HG02571 (cell line): ENCODE measurements around the gene MAGI1.
"Not testable (repeated sequence)": the region's sequence is repeated elsewhere in the genome, so short reads cannot be mapped to it uniquely, and the experiment has no call there.

Experiments used
- ATAC-seq: cut with Tn5 transposase; IDR thresholded peaks from one replicate; pipeline ENCODE4 v1.9.1; 2021; ENCODE audit warnings: mild to moderate bottlenecking, moderate library complexity; ENCODE audit not compliant: unreplicated experiment

Gene MAGI1

DNA sequence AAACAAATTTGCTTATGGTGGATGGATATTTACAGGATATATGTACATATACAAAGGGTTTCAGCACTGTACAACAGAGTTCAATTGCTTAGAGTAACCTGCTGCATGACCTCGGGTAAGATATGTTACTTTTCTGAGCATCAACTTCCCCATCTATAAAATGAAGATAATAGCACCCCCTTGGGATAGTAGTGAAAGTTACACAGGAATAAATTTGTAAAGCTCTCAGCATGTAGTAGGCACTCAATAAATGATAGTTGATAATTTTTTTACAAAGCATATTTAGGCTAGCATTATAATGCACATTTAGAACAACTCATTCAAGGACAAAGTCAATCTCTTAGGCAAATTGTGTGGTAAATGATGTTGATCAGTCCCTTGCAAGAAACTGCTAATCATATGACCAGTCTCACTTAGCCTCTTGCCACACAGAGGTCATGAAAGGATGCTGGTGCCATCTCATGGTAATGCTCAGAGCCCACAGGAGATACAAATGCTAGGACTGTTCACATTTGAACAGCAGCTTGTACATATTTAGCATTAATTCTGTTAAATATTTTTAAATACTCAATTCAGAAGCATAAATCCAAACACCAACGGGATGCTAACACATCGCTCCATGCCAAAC, 123.9 kb downstream of the MAGI1 start:
- ATAC-seq, result no peak

DNA sequence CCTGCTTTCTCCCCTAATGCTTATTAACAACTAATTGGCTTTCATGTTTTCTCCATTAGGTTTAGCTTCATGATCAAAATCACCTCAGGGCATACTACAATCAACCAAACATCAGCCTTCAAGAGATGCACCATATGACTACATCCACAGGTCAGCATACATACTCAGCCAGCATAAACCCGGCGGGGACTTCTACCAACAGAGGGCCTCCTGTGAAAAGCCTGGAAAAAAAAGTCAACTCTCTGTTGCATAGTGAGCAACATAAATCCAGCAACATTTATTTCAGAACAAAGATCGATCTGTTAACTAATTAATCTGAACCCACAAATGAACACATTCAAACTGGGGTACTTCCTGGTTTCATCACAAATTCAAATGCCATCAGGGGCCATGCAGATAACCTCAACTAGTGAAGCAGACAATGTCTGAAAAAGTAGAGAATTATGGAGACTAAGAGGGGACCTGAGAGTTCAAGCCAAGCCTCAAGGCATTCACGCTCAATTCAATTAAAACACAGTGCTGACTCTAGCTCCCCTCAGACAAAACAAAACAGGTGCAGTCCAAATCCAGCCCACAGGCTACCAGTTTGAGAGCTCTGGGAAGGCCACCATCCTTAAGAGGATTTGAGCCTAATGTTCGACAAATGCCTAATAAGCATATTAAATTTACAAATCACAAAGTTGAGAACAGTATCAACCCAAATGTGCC, 124.5 kb downstream of the MAGI1 start:
- no peak for ATAC-seq

DNA sequence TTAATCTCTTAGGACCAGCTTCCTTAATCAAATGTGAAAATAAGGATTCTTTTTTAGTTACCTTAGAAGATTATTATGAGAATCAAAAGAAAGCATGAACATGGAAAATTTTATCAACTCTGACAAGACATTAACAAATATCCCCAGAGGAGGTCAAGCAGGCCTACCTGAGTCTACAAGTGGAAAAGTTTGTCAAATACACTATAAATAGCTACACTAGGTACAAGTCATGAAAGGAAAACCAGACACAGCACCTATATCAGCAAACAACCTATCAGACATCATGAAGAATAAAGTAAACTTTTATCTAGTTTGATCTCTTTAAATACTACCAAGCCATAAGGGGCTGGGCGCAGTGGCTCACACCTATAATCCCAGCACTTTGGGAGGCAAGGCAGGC, 126.1 kb downstream of the MAGI1 start:
- no peak for ATAC-seq

DNA sequence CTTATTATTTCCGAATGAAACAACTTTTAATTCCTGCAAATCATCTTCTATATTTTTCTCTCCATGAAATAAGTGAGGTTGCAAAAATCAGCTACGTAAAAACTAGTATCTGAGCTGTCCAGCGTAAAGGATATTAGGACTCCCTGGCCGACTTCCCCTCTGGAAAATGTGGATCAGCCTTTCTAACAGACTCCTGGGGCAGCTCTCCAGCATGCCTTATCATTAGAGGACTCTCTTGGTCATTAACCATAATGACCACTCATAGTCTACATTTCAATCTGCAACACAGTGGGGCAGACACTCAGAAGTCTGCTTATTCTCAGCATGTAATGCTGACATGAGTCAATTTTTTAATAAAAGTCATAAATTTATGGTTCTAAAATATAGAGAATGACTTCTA, 130.1 kb downstream of the MAGI1 start:
- no peak for ATAC-seq

DNA sequence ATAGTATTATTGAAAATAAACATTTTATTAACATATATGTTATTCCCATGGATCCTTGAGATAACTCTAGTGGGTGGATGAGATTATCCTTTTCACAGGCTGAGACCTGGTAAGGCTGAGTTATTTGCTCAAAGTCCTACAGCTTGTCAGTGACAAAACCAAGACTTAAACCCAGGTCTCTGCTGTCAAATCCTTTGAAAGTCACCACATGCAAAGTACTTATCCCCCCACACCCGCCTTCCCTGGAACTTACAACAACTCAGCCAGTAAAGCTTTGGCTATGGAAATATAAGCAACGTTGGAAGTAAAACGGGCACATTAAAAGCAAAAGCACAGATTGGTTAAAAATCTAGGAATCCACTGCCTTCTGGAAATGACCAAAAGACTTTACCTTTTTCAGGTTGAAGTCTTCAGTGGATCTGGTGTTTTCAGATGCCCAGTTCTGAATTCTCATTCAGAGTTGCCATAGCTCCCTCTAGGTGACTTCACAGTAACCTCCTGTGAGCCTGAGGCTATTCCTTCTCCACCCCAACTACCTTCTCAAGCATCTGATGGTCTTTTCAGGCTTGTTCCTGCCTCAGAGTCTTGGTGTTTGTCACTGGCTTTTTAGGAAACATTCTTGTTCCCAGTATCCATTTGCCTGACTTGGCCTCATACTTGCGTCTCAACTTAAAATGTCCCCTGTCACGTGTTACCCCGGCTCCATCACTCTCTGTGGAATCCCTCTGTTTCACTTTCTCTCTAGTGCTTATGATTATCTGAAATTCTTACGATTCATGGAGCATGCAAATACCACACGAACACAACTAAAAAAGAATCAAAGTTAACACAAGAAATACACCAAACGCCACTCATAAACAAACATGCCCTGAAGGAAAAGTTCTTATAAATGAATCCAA, 131.2 kb downstream of the MAGI1 start:
- no peak for ATAC-seq

DNA sequence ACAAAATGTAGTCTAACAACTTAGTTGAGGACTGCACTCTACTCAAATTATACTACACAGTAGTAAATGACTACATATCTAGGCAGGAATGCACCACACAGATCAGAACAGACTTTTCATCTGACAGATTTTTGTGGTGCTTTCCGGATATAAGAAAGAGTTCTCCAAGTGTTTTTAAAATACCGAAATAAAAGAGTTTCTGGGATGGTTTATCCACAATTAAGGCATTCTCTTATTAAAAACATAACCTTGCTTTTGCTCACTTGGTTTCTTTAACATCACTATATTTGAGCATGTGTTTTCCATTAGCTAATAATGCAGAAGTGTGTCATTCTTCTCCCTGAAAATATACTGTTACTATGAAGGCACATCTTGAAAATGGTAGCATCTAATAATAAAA, 132.9 kb downstream of the MAGI1 start:
- no peak for ATAC-seq

DNA sequence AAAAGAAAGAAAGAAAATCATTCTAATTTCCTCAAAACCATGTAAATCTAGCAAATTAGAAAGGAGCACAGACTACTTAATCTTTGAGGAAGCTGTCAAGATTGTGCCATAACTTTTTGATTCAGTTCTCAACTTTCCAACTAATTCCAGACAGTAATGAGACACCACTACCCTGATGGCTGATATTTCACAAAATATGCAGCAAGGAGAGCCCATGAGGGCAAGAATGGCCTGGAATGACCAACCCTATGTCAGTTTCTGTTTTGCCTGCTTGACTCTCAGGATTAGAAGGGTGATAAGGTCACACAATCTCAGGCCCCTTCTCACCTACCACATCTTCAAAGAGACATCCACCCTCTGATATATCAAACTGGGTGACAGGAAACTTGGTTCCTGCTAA, 134.7 kb downstream of the MAGI1 start:
- ATAC-seq, result no peak

DNA sequence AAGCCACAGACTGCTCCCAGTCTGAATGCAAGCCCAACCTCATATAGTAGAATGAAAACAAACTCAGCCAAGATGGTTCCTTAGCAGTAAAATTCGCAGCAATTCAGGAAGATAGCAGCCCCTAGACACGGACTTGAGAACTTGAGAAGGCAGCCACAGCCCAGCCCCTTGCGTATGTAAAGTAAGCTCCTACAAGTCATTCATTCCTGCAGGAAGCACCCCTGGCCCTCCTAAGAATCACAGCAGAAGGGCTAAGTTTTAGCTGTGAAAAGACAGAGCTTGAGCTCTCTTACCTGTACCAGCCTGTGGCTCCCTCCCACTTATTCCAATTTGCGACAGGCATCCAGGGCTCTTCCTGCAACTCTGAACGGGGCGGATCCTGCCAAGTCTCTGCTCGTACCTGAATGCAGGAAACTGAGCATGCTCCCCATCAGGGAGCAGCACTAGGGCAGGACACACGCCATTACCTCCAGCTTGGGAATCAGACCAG, 136.4 kb downstream of the MAGI1 start:
- no peak for ATAC-seq

DNA sequence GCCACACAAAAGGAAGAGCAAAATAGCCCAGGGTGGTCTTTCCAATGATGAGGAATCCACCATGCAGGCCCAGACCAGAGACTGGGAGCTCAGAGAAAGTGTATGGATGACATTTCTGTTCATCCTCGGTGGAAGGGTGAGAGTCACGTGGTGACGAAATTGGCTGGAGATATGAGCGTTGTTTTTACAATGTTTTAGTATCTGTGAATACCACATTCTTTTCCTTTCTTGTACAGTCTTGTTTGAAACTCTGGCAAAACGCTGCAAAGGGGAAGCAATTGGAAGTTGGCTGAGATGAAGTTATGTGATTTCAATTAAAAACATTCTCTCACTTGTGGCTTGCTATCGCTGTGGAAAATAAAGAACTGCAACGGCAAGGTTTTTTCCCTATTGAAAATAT, 137.5 kb downstream of the MAGI1 start:
- no peak for ATAC-seq

DNA sequence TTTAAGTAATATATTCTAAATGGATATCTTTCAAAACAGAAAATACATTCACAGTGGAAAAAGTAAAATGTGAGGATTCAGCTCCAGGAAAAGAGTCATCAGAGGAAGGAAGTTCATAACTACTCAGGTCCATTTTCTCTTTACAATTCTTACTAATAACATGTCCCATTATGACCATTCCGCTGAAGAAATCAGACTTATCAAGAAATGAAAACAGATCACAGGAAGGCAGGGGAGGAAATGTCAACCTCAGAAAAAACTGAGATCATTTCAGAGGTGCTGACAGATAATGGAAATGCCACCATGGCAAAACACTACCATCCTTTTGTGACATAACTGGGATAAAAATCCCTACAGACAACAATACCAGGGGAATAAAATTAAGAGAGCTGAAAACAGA, 139.5 kb downstream of the MAGI1 start:
- no peak for ATAC-seq

DNA sequence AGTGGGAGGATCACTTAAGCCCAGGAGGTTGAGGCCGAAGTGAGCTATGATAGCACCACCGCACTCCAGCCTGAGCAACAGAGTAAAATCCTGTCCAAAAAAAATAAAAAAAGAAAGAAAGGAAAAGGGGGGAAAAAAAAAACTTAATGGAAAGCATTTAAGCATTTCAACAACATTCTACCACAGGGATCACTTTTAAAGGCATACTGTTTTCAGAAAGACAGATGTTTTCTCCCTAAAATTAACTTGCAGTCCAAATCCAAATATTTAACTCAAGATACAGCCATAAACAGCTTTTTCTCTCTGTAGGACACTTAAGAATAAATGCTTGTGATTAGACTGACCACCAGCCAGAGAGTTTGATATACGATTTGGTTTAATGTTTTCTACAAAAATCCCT, 141.0 kb downstream of the MAGI1 start:
- no peak for ATAC-seq

DNA sequence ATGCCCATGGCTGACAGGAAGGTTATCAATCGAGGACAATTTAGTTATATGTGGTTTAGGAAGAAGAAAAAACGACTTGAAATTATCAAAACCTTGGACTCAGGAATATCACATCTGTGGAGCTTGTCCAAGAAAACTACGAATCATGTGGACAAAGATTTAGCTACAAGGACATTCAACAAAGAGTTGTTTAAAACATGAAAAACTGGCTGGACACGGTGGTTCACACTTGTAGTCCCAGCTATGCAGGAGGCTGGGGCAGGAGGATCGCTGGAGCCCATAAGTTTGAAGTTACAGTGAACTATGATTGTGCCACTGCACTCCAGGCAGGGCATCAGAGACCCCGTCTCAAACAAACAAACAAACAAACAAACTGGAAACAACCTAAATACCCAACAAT, 142.4 kb downstream of the MAGI1 start:
- ATAC-seq, result no peak

DNA sequence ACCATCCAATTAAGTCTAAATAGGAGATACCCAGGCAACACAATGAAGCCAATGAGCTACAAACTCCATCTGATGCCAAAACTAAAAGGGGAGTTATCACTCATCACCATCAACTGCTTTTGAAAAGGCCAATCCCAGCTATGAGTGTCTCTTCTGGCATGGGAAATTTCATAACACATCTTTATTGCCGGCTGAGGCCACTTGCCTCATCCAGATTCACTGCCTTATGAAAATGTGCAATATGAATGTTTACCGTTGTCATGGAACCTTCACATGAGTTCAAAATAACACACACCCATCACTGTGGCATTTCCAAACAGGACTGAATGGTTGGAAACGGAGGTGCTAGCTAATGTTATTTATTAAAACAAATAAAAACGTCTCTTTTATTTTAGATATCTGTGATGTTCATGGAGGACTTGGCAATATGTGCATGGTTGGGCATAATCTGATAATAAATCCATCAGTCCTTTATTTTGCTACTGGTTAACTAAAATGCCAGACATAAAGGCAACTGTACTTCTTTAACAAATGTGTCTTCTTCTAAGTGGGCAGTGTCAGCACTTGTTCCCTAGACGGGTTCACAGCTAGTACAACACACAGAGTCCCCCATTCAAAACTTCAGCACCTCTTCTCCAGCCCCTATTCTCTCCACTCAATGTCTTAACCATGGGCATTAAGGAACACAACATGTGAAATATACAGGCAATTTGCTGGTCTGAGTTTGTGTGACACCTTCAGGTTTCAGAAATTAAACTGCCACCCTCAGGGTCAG, 143.9 kb downstream of the MAGI1 start:
- ATAC-seq, result no peak

DNA sequence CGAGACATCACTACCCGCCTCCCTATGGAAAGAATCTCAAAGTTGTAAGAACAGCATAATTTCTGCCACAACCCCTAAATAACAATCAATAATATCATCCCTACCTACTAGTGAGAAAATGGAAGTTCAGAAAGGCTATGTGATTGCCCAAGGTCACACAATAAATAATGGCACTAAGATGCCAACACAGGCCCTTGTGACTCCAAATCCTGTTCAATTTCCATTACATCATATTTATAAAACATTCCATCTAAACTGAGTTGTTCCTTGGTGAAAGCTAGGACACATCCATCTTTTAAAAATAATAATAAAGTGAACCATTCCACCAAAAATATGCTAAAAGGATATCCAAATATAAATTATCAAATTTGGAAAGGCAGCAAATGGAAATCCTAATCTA, 144.6 kb downstream of the MAGI1 start:
- no peak for ATAC-seq

DNA sequence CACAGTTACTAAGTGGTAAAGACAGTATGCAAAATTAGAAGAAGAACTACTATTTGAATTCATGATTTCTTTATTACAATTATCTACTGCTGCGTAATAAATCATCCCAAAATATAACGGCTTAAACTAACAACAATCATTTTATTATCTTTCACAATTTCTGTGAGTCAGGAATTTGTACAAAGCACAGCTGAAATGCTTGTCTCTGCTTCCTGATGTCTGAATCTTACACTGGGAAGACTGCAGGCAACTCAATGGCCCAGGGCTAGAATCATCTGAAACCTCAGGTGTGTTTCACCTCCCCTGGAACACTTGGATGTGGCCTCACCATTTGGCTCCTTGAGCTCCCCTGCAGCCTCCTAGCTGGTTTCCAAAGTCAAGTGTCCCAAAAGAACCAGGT, 145.1 kb downstream of the MAGI1 start:
- ATAC-seq, result no peak

DNA sequence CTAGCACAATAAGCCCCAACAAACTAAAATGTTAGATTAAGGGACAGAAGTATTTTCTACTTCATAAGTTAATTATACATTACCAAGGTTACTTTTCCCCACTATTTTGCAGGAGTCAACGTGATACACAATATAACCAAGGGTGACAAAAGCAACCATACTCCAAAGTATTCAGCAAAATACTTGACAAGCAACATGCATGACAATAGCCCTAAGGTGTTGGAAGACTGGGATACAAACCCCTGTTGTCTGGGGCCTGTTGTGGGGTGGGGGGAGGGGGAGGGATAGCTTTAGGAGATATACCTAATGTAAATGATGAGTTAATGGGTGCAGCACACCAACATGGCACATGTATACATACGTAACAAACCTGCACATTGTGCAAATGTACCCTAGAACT, 147.2 kb downstream of the MAGI1 start:
- not testable (repeated sequence) for ATAC-seq

DNA sequence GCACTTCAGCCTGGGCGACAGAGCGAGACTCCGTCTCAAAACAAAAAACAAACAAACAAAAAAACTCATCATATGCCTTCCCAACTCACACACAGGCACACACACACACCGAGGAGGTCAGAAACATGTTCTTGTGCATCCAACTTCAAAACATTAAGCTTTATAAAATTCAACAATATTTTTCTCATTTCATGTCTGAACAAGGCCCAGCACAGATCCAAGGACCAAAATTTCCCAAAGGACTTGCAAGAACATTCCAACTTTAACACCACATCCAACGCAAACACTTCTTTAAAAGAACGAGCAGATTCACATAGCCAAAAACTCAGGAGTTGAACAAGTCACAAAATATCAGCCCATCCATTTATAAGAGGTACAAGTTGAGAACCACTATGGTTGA, 148.4 kb downstream of the MAGI1 start:
- ATAC-seq, result no peak

DNA sequence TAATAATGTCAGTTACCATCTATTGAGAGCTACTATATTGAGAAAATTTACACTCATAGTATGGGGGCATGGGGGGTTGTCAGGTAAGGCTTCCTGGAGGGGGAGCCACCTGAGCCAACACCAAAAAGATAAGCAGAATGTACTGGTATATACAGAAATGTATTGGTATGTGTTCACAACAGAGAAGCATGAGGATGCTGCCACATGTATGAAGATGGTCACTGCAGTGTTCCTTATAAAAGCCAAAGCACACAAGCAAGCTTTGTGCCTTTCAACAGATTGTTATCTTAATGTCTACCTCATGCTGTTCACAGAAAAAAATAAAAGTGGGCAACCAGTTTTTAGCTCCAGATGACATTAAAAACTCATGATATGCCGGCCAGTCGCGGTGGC, 149.0 kb downstream of the MAGI1 start:
- ATAC-seq, result no peak

DNA sequence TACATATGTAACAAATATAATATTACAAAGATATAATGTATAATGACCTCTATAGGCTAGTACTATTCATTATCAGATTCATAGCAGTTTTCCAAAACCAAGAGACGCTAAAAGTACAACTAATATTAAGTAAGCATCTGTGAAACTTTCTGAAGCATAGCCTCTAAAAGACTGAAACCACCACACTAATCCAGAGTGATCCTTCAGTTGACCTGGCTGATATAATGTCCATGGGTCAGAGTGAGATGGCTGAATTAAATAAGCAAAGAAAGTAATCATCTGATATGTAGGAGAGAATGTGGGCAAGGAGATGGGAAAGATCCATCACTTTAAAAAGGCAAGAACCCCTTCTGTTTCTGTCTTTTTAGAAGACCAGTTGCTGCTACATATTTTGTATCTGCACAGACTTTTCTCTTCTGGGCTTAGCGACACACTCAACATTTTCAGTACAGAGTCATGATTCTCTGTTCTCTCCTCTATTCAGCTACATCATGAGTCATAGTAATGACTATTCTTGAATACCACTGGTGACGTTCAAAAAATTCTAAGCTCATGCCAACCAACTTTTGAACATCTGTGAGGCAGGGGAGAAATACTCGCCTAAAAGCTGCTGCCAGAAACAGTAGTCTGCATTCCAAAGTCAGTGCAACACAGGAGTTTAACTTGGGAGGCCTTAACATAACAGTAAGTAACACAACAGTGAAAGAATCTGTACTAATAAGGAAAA, 149.6 kb downstream of the MAGI1 start:
- ATAC-seq, result no peak

DNA sequence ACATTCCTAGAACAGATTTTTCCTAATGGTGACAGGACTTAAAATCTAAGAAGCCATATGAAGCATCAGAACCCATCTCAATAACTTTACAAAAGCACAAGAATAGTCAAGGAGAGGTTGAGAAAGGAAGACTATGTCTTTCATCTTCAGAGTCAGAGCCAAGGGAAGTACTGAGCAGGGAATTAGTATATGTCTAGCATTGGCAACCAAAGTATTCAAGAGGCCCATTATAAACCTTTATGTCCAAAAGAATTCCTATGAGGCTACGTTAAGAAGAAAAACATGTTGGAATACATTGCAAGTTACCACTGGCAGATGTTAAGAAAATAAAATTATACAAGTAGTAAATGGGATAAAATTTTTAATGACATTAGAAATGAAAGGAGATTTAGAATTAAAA, 150.5 kb downstream of the MAGI1 start:
- no peak for ATAC-seq
